Breast epithelium (tissue), 4 donors: ENCODE data around the gene NRXN3. TPM values are rescaled to one million over a fixed set of nuclear protein-coding genes. Genes with fewer than 3 reads are reported as not detected.

Experiments used
- DNase-seq, 2 donors: peaks; one replicate each; pipeline ENCODE4 v3.0.0-alpha.2; 2019; ENCODE audit warnings: low spot score in 2 of 2
- H3K27ac ChIP-seq, 2 donors: fragments of 200-600 bp; sonication (generic) in 1 of 2; one replicate each; pipeline ENCODE4 v1.5.1; 2016 to 2019; ENCODE audit warnings: mild to moderate bottlenecking in 1 of 2
- H3K27me3 ChIP-seq, 2 donors: fragments of 200-600 bp; sonication (generic) in 1 of 2; one replicate each; pipeline versions ENCODE4 v1.5.1 to v1.6.0; 2017 to 2019; ENCODE audit warnings: control low read depth in 1 of 2, mild to moderate bottlenecking in 1 of 2
- H3K36me3 ChIP-seq: fragments of 200-600 bp; one replicate; pipeline ENCODE4 v1.5.1; 2019
- H3K4me1 ChIP-seq, 2 donors: fragments of 200-600 bp; sonication (generic); one replicate each; pipeline ENCODE4 v1.5.1; 2016 to 2019; ENCODE audit warnings: control low read depth in 1 of 2
- H3K4me3 ChIP-seq, 3 donors: fragments of 200-600 bp; sonication (generic); 1 replicate in 2 of 3; 2 replicates in 1 of 3; pipeline ENCODE4 v1.5.1; 2016 to 2019; ENCODE audit warnings: mild to moderate bottlenecking in 3 of 3, moderate library complexity in 2 of 3
- H3K9me3 ChIP-seq, 2 donors: fragments of 200-600 bp; sonication (generic) in 1 of 2; one replicate each; pipeline ENCODE4 v1.5.1; 2016 to 2019; ENCODE audit warnings: control low read depth in 1 of 2
- CTCF ChIP-seq, 3 donors: fragments of 450-650 bp; IDR thresholded peaks; one replicate each; pipeline ENCODE4 v1.5.1; 2016 to 2017; ENCODE audit warnings: antibody characterized with exemption in 3 of 3, mild to moderate bottlenecking in 3 of 3, moderate library complexity in 3 of 3
- POLR2A ChIP-seq: fragments of 450-650 bp; IDR thresholded peaks from one replicate; pipeline ENCODE4 v1.6.1; 2016; ENCODE audit warnings: antibody characterized with exemption, mild to moderate bottlenecking, moderate library complexity
- POLR2AphosphoS5 ChIP-seq, 3 donors: sonication (generic); formaldehyde crosslinking; IDR thresholded peaks; one replicate each; pipeline ENCODE4 v1.6.1; 2017; ENCODE audit warnings: antibody characterized with exemption in 3 of 3
- intact Hi-C: fragments of 100-400 bp; cut with DNase I; formaldehyde crosslinking; loops from one replicate; pipeline ENCODE4 v1.15.1; 2023; ENCODE audit warnings: low total_unique reads
- total RNA-seq, 3 donors: library from RNA; depleted of rRNA; stranded (reverse); fragments of >200 nt; gene quantifications; one replicate each; pipeline ENCODE4 v1.1.0, GENCODE V29; 2016

NRXN3 gene
- total RNA-seq, 3 donors from 2014 or later: 2.9 to 3.6 (median 3.5) TPM

- intact Hi-C loops: no loop called here
Measured at GRCh38 chr14:78598046-78598920, 428.1 kb downstream of the NRXN3 start.

GRCh38 chr14:78605025-78605762 is 435.0 kb downstream of the NRXN3 start:
- no peaks in the 10 kb centered on the region for H3K9me3 ChIP-seq
- no peak for DNase-seq
- H3K4me1 ChIP-seq: no peaks in the 10 kb centered on the region
- no peaks in the 10 kb centered on the region for H3K36me3 ChIP-seq
- intact Hi-C loops: no loop called here
- H3K27me3 ChIP-seq: no peaks in the 10 kb centered on the region
- no peak overlapping the region for H3K4me3 ChIP-seq
- no peak overlapping the region for H3K27ac ChIP-seq
- TF ChIP-seq CTCF (IDR thresholded peaks at IDR 0.05) (no peak), POLR2AphosphoS5 (IDR thresholded peaks at IDR 0.05) (no peak), POLR2A (no peak)

More at GRCh38 chr14:78598046-78598920, 428.1 kb downstream of the NRXN3 start:
- Histone ChIP-seq H3K4me3 (no peak overlapping the region), H3K4me1 (no peaks in the 10 kb centered on the region), H3K27ac (no peak overlapping the region), H3K36me3 (no peaks in the 10 kb centered on the region), H3K9me3 (no peaks in the 10 kb centered on the region), H3K27me3 (no peaks in the 10 kb centered on the region)
- DNase-seq: peak in 1 of 2 donors; percentile 53
- TF ChIP-seq POLR2A (no peak), CTCF (IDR thresholded peaks at IDR 0.05) (peak in 2 of 3 donors; percentile 44 to 58)

- H3K4me1 ChIP-seq: no peaks in the 10 kb centered on the region
- H3K27me3 ChIP-seq: no peaks in the 10 kb centered on the region
- no peak overlapping the region for H3K27ac ChIP-seq
- H3K36me3 ChIP-seq: no peaks in the 10 kb centered on the region
- no peak overlapping the region for H3K4me3 ChIP-seq
- DNase-seq: no peak
- H3K9me3 ChIP-seq: no peaks in the 10 kb centered on the region
- TF ChIP-seq POLR2A: no peak
- TF ChIP-seq POLR2AphosphoS5 (IDR thresholded peaks at IDR 0.05): no peak
- TF ChIP-seq CTCF (IDR thresholded peaks at IDR 0.05): no peak
- intact Hi-C loops: no loop called here
Measured at GRCh38 chr14:78605897-78606500, 435.8 kb downstream of the NRXN3 start.

- Histone ChIP-seq H3K9me3 (no peaks in the 10 kb centered on the region), H3K27ac (no peak overlapping the region), H3K27me3 (no peaks in the 10 kb centered on the region), H3K4me3 (no peak overlapping the region), H3K36me3 (no peaks in the 10 kb centered on the region), H3K4me1 (no peaks in the 10 kb centered on the region)
- TF ChIP-seq CTCF (IDR thresholded peaks at IDR 0.05) (no peak), POLR2A (no peak), POLR2AphosphoS5 (IDR thresholded peaks at IDR 0.05) (no peak)
- intact Hi-C loops: no loop called here
- DNase-seq: no peak
Measured at GRCh38 chr14:78608998-78609787, 439.0 kb downstream of the NRXN3 start.
